ENCODE measurements around the gene HACD2.

HACD2 gene

GRCh38 chr3:123446210-123446609 lies 138.6 kb downstream of the HACD2 start:
- DNase-seq (ENCODE audit: low spot score), result no peak

GRCh38 chr3:123445702-123446101 lies 139.2 kb downstream of the HACD2 start:
- DNase-seq (ENCODE audit: low spot score), result no peak

- no peak for DNase-seq (ENCODE audit: low spot score)
Measured at GRCh38 chr3:123444744-123445143, 140.1 kb downstream of the HACD2 start.

- DNase-seq (ENCODE audit: low spot score), result no peak
Measured at GRCh38 chr3:123444023-123444422, 140.8 kb downstream of the HACD2 start.

- DNase-seq (ENCODE audit: low spot score), result no peak
Measured at GRCh38 chr3:123442908-123443307, 141.9 kb downstream of the HACD2 start.

GRCh38 chr3:123442125-123442524 lies 142.7 kb downstream of the HACD2 start:
- no peak for DNase-seq (ENCODE audit: low spot score)
